Medulla oblongata (tissue), 1 donor: Measurements from ENCODE around the gene SFMBT1.

Source experiments
- DNase-seq: peaks from one replicate; pipeline ENCODE4 v3.0.0-alpha.2; 2015; ENCODE audit errors: extremely low spot score

The SFMBT1 gene

GRCh38 chr3:52998771-52999513, 46.9 kb downstream of the SFMBT1 start:
- no peak for DNase-seq

DNA sequence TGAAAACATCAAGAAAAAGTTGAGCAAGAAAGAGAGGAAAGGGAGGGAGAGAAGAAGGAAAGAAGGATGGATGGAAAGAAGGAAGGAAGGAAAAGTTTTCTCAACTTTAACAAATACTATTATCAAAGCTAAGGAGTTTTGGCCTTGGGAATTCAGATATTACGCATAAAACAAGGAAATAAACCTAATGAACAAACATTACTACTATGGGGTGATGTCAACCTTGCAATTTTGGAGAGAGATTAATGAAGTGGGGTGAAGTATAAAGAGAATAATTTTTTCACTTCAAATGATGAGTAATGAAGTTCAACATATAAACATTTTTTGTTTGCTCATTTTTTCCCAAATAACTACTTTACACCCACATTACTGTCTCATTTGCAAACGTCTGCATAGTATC, 55.2 kb downstream of the SFMBT1 start:
- DNase-seq = no peak

- no peak for DNase-seq
Measured at GRCh38 chr3:52986938-52987337, 58.9 kb downstream of the SFMBT1 start.

- no peak for DNase-seq
Measured at GRCh38 chr3:52986049-52986448, 59.8 kb downstream of the SFMBT1 start.

GRCh38 chr3:52983828-52984227, 62.0 kb downstream of the SFMBT1 start:
- peak; percentile 44 for DNase-seq

DNA sequence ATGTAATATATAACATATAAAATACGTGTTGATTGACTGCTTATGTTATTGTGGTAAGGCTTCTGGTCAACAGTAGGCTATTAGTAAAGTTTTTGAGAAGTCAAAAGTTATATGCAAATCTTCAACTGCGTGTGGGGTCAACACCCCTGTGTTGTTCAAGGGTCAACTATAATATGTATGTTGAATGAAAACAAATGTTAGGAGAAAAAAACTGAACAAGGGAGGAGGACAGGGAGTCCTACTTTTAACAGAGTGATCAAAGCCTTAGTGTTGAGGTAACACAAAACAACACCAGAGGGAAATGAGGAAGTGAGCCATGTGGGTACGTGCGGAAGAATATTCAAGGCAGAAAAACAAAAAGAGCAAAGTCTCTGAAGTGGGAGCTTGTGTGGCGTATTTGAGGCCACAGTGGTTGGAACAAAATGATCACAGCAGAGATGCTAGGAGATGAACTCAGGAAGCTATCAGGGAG, 62.5 kb downstream of the SFMBT1 start:
- peak; percentile 55 for DNase-seq

- no peak for DNase-seq
Measured at GRCh38 chr3:52982839-52983238, 63.0 kb downstream of the SFMBT1 start.

GRCh38 chr3:52979190-52979983, 66.5 kb downstream of the SFMBT1 start:
- DNase-seq = no peak

DNA sequence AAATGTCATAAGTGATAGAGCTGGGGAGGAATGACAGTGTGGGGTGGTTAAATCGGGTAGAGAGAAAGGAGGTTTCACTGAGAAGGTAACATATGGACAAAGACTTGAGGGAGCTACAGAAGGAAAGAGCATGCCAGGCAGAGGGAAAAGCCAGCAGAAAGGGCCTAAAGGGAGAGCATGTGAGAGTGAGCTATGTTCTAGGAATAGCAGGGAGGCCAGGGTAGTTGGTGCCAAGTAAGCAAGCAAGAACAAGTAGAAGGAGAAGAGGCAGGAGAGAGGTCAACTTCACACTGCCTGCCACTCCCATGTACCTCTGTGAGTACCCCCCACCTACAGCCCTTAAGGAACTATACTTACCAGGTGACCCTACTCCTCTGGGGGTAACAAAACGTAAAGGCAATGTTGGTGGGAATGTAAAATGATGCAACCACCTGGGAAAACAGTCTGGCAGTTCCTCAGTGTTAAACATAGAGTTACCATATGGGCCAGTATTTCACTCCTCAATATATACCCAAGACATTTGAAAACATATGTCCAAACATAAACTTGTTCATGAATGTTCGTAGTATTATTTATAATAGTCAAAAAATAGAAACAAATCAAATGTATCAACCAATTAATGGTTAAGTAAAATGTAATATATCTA, 67.6 kb downstream of the SFMBT1 start:
- no peak for DNase-seq

- no peak for DNase-seq
Measured at GRCh38 chr3:52973806-52974205, 72.1 kb downstream of the SFMBT1 start.

DNA sequence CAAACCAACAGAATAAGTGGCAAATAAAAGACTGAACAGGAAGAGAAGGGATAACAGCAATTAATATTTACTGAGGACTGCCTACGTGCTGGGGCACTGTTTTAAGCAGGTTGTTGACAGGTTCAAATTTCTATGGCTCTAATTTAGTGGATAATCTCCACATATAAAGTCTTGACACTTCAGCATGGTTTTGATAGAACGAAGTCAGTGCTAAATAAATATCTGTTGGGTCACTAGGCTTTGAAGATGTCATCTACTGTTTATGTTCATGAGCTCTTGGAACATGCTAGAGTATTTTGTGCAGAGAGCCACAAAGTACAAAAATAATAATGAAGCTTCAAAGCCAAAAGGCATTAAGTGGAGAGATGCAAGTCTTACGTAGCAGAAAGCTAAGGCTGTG, 74.0 kb downstream of the SFMBT1 start:
- no peak for DNase-seq

DNA sequence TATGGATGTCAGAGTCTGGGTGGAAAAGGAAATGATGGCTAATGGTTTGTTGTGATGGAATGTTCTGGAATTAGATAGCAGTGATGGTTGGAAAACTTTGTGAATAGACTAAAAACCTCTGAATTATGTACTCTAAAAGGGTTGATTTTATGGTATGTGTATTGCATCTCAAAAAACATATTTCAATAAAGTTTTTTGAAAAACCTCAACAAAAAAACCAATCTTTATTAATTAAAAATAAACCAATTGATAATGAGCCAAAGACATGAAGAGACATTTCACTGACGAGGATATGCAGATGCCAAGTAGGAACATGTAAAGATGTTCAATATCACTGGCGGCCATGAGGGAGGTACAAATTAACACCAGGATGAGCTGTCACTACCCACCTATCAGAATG, 78.5 kb downstream of the SFMBT1 start:
- no peak for DNase-seq

- DNase-seq = no peak
Measured at GRCh38 chr3:52962160-52962559, 83.7 kb downstream of the SFMBT1 start.

DNA sequence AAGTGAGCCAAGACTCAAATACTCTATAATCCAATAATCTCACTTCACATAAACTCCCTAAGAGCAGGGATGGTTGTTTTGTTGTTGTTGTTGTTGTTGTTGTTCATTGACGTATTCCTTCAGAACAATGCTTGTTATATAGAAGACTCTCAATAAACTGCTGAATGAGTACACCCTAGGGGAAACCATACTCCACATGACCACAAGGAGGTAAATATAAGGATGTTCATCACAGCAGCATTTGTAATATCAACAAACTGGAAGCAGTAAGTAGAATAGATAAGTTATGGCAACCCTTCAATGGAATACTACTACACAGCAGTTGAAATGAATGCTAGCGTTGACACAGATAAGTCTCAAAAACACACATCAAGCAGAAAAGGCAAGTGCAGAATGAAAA, 86.1 kb downstream of the SFMBT1 start:
- DNase-seq = no peak

DNA sequence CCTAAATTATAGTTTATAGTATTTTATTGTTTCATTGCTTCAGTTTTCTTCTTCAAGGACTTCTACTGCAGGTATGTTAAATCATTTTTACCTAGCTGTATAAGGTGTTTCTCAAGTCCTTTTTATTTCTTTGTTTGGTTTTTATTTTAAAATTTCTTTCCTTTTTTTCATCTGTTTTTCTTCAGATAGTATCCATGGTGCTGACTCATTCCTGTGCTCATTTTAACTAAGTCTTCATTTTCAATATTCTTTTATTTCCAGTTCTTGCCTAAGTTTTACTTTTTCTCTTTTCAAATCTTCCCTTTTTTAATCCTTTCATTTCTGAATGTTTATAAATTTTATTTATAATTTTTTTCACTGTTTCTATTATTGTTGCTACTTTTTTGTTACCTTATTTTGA, 106.3 kb downstream of the SFMBT1 start:
- DNase-seq = no peak

DNA sequence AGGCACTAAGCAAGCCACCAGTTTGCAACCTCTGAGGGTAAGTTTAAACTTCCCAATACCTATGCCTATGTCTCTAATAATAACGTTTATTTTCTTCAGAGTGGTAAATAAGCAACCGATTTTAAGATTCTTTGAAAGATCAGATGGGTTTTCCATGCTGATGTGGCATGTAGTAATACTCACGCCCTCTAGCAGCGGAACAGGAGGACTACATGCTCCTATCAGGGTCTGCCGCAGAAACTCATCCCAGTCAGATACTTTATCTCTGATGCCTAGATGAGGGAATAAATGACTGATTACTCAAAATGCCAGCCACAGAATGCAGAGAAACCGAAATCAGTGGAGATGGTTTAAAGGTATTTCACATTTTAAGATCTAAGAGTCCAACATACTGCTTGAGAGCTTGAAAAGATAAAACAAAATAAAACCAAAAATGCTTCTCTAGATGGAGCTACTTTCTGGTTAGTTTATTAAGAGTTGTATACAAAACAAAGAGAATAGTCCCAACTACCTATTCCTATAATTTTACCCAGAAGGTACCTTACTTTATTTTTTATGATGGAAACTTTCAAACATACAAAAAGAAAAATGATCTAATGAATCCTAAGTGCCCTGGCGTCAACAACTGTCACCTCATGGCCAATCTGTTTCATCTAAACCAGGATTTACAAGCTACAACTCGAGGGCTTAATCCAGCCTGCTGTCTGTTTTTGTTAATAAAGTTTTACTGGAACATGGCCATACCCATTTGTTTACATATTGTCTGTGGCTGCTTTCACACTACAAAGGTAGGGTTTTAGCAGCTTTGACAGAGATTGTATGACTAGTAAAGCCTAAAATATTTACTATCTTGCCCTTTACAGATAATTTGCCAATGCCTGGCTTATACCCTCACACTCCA, 111.0 kb downstream of the SFMBT1 start:
- DNase-seq = peak; percentile 80

DNA sequence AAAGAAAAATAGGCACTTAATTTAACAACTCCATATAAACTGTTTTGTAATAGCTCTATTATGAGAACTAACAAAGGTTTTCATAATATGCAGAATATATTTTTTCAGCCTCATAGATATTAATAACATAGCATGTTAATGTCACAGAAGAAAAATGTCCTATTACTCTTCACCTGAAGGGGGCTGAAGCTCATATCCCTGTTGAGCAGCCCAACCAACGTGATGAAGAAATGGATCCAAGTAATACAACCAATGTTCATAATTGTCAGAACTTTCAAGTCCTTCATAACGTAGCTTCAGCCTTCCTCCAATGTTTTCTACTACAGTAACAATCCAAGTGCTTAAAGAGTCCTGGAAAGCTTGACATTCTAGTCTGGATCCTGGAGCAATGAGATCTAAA, 114.0 kb downstream of the SFMBT1 start:
- DNase-seq = no peak

DNA sequence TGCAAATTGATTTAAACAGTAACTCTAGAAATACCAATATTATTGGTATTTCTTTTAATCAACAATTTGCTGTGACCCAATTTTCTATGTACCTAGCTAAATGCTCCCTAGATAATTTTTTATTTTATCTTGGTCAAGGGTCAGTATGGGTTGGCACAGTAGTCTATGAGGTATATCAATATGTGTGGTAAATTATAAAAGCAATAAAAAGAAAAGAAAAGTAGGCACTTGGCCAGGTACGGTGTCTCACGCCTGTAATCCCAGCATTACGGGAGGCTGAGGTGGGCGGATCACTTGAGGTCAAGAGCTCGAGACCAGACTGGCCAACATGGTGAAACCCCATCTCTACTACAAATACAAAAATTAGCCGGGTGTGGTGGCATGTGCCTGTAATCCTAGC, 114.5 kb downstream of the SFMBT1 start:
- DNase-seq = no peak

DNA sequence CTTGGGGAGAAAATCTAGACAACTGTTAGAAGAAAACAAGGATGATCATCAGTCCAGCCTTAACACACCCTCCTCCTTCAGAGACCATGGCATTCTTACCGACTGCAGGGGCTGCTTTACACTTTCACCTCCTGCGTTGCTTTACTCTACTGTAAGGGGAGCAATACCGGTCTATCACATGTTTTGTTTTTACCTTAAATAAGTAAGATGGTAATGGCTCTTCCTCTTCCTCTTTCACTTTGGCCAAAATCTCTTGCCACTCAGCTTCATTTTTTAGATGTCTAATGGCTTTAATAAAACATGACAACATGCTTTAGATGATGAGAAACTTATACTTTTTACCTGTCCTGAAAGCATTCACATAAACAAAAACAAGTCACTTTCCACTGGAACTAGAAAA, 115.1 kb downstream of the SFMBT1 start:
- no peak for DNase-seq

- no peak for DNase-seq
Measured at GRCh38 chr3:52926554-52926953, 119.3 kb downstream of the SFMBT1 start.
